HepG2 (cell line): Measurements from ENCODE around the gene CAPN7. TPM values are rescaled to one million over a fixed set of nuclear protein-coding genes. Genes with fewer than 3 reads are reported as not detected.

Experiments
- CCAR2 ChIP-seq: fragments of 200-400 bp; formaldehyde crosslinking; optimal IDR thresholded peaks from 2 replicates; pipeline ENCODE3; 2018; ENCODE audit warnings: low read depth, mild to moderate bottlenecking, low read length, moderate library complexity
- FOXA1 ChIP-seq, 2 experiments: fragments of 450-650 bp in 1 of 2; sonication (generic) in 1 of 2; formaldehyde crosslinking in 1 of 2; IDR thresholded peaks; 2 replicates each; pipeline versions ENCODE4 v1.4.0 to v1.6.1; 2016 to 2020; ENCODE audit warnings: missing genetic modification reagents in 1 of 2
- PCBP2 ChIP-seq: fragments of 200-400 bp; formaldehyde crosslinking; optimal IDR thresholded peaks from 2 replicates; pipeline ENCODE3; 2018; ENCODE audit warnings: low read length, low read depth; ENCODE audit not compliant: poor library complexity, severe bottlenecking
- POGK ChIP-seq: sonication (generic); formaldehyde crosslinking; conservative IDR thresholded peaks from 2 replicates; pipeline ENCODE4 v1.8.0; 2022; ENCODE audit warnings: mild to moderate bottlenecking, moderate library complexity, missing genetic modification reagents
- REL ChIP-seq: sonication (generic); formaldehyde crosslinking; conservative IDR thresholded peaks from 2 replicates; pipeline ENCODE4 v1.8.0; 2022; ENCODE audit warnings: mild to moderate bottlenecking, missing genetic modification reagents, moderate library complexity
- RFXANK ChIP-seq: IDR thresholded peaks from 2 replicates; pipeline ENCODE4 v1.6.1; 2016
- SMAD9 ChIP-seq: sonication (generic); formaldehyde crosslinking; IDR thresholded peaks from 2 replicates; pipeline ENCODE4 v1.5.1; 2020; ENCODE audit warnings: mild to moderate bottlenecking, missing genetic modification reagents
- THYN1 ChIP-seq: sonication (generic); formaldehyde crosslinking; IDR thresholded peaks from 2 replicates; pipeline ENCODE4 v1.8.1; 2023; ENCODE audit warnings: low read depth, mild to moderate bottlenecking, moderate library complexity, missing genetic modification reagents, borderline replicate concordance
- TSC22D2 ChIP-seq: sonication (generic); formaldehyde crosslinking; IDR thresholded peaks from 2 replicates; pipeline ENCODE4 v1.5.1; 2020; ENCODE audit warnings: missing genetic modification reagents, mild to moderate bottlenecking, borderline replicate concordance
- ZBTB2 ChIP-seq: sonication (generic); formaldehyde crosslinking; IDR thresholded peaks from 2 replicates; pipeline ENCODE4 v1.8.0; 2022; ENCODE audit warnings: low read depth, missing genetic modification reagents
- ZBTB38 ChIP-seq: sonication (generic); formaldehyde crosslinking; IDR thresholded peaks from 2 replicates; pipeline ENCODE4 v1.5.1; 2020; ENCODE audit warnings: mild to moderate bottlenecking, missing genetic modification reagents
- ZFX ChIP-seq: sonication (generic); formaldehyde crosslinking; IDR thresholded peaks from 2 replicates; pipeline ENCODE4 v1.4.0; 2020; ENCODE audit warnings: mild to moderate bottlenecking, low read depth, missing genetic modification reagents, moderate library complexity
- ZNF230 ChIP-seq: sonication (generic); formaldehyde crosslinking; IDR thresholded peaks from 2 replicates; pipeline ENCODE4 v1.4.0; 2020; ENCODE audit warnings: mild to moderate bottlenecking, missing genetic modification reagents
- ZNF253 ChIP-seq: sonication (generic); formaldehyde crosslinking; IDR thresholded peaks from 2 replicates; pipeline ENCODE4 v1.8.0; 2022; ENCODE audit warnings: mild to moderate bottlenecking, missing genetic modification reagents, borderline replicate concordance
- ZNF282 ChIP-seq: fragments of 450-650 bp; IDR thresholded peaks from 2 replicates; pipeline ENCODE4 v1.6.1; 2018; ENCODE audit not compliant: partially characterized antibody
- ZNF34 ChIP-seq: sonication (generic); formaldehyde crosslinking; IDR thresholded peaks from 2 replicates; pipeline ENCODE4 v1.4.0; 2020; ENCODE audit warnings: mild to moderate bottlenecking, missing genetic modification reagents, borderline replicate concordance
- ZNF354B ChIP-seq: sonication (generic); formaldehyde crosslinking; IDR thresholded peaks from 2 replicates; pipeline ENCODE4 v1.8.0; 2022; ENCODE audit warnings: mild to moderate bottlenecking, missing genetic modification reagents
- ZNF446 ChIP-seq: sonication (generic); formaldehyde crosslinking; IDR thresholded peaks from 2 replicates; pipeline ENCODE4 v1.5.0; 2020; ENCODE audit warnings: mild to moderate bottlenecking, missing genetic modification reagents
- ZNF547 ChIP-seq: sonication (generic); formaldehyde crosslinking; IDR thresholded peaks from 2 replicates; pipeline ENCODE4 v1.5.1; 2020; ENCODE audit warnings: mild to moderate bottlenecking, missing genetic modification reagents
- ZNF562 ChIP-seq: sonication (generic); formaldehyde crosslinking; IDR thresholded peaks from 2 replicates; pipeline ENCODE4 v1.8.0; 2022; ENCODE audit warnings: missing genetic modification reagents, borderline replicate concordance
- ZNF576 ChIP-seq: sonication (generic); formaldehyde crosslinking; IDR thresholded peaks from 2 replicates; pipeline ENCODE4 v1.4.0; 2020; ENCODE audit warnings: mild to moderate bottlenecking, missing genetic modification reagents
- ZNF639 ChIP-seq: conservative IDR thresholded peaks from 2 replicates; pipeline ENCODE4 v1.6.1; 2018; ENCODE audit warnings: missing genetic modification reagents
- ZNF781 ChIP-seq: sonication (generic); formaldehyde crosslinking; IDR thresholded peaks from 2 replicates; pipeline ENCODE4 v1.5.1; 2020; ENCODE audit warnings: borderline replicate concordance, mild to moderate bottlenecking, missing genetic modification reagents; ENCODE audit errors: not compliant biosample characterization
- ZNF782 ChIP-seq: sonication (generic); formaldehyde crosslinking; IDR thresholded peaks from 2 replicates; pipeline ENCODE4 v1.4.0; 2020; ENCODE audit warnings: missing genetic modification reagents, mild to moderate bottlenecking, borderline replicate concordance
- ZNF839 ChIP-seq: sonication (generic); formaldehyde crosslinking; IDR thresholded peaks from 2 replicates; pipeline ENCODE4 v1.4.0; 2020; ENCODE audit warnings: missing genetic modification reagents, mild to moderate bottlenecking, borderline replicate concordance
- ZNF878 ChIP-seq: sonication (generic); formaldehyde crosslinking; IDR thresholded peaks from 2 replicates; pipeline ENCODE4 v1.8.1; 2023; ENCODE audit warnings: mild to moderate bottlenecking, missing genetic modification reagents, moderate library complexity
- polyA plus RNA-seq, 8 experiments: library from polyadenylated mRNA; depleted of rRNA in 3 of 8; stranded (reverse) in 7 of 8; unstranded in 1 of 8; fragments of >200 nt; fragmentation: Illumina TruSeq in 4 of 8; extraction: Trizol in 4 of 8; gene quantifications; 2 replicates each; pipeline versions ENCODE4 v1.2.1 to v1.2.3, GENCODE V29; 2011 to 2016; ENCODE audit warnings: low read depth in 4 of 8, missing spikeins in 1 of 8, mixed read lengths in 1 of 8; ENCODE audit not compliant: insufficient read depth in 1 of 8
- total RNA-seq, 5 experiments: library from RNA; depleted of rRNA; stranded (reverse); fragments of >200 nt; fragmentation: Illumina TruSeq; extraction: Trizol; gene quantifications; 2 replicates each; pipeline ENCODE4 v1.2.3, GENCODE V29; 2016; ENCODE audit warnings: low read depth in 1 of 5

Gene CAPN7
- total and polyA plus RNA-seq, 2 of the 13 experiments (the other 11 are each of a cell fraction or from before 2014, with no cell fraction given), result 16.7 to 36.8 TPM

DNA sequence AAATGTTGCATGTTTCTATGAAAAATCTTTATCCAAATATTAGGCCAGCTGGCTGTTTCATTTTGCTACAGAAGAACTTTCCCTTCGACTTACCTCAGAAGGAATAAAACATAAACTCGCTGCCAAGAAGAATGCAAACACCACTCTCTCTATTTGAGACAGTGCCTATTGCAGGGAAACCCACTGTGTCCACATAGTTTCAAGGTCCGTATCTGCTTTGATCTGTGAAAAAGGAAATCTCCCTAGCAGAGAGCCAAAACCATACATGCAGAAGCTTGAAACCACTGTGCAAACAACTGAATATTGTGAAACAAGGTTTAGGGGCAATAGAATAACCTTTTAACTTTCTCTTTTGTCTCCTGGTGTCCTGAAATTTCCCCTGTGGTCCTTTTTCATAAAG lies 35.0 kb upstream of the CAPN7 start (continued):
- no peak for TF ChIP-seq ZNF562 (CRISPR knock-in tag)
- peak; percentile 68; the same call in 1 of the 2 replicates for TF ChIP-seq POGK (CRISPR knock-in tag)
- peak; percentile 31; the same call in 1 of the 2 replicates for TF ChIP-seq ZFX (CRISPR knock-in tag)
- TF ChIP-seq ZNF547 (CRISPR knock-in tag), result no peak
- TF ChIP-seq ZNF639 (CRISPR knock-in tag), result 0 out of 2 replicates have a peak, but pooled peaks have one; percentile 28
- no peak for TF ChIP-seq ZNF253 (CRISPR knock-in tag)
- TF ChIP-seq ZNF446 (CRISPR knock-in tag), result no peak
- no peak for TF ChIP-seq ZNF34 (CRISPR knock-in tag)
- no peak; the same call in none of the 2 replicates for TF ChIP-seq ZNF878 (CRISPR knock-in tag)
- no peak for TF ChIP-seq REL (CRISPR knock-in tag)
- TF ChIP-seq THYN1 (CRISPR knock-in tag), result no peak
- no peak for TF ChIP-seq ZNF782 (CRISPR knock-in tag)
- TF ChIP-seq CCAR2, result no peak
- no peak for TF ChIP-seq ZNF230 (CRISPR knock-in tag)
- TF ChIP-seq TSC22D2, result no peak
- peak; percentile 83 for TF ChIP-seq FOXA1 (IDR thresholded peaks at IDR 0.05)
- TF ChIP-seq FOXA1 (CRISPR knock-in tag; IDR thresholded peaks at IDR 0.05), result peak; percentile 97
- TF ChIP-seq ZNF354B (CRISPR knock-in tag), result no peak
- no peak for TF ChIP-seq SMAD9 (CRISPR knock-in tag)
- no peak for TF ChIP-seq ZNF282
- TF ChIP-seq ZNF781 (CRISPR knock-in tag), result no peak
- TF ChIP-seq ZBTB2 (CRISPR knock-in tag), result no peak
- no peak for TF ChIP-seq ZNF576 (CRISPR knock-in tag)
- peak; percentile 62; the same call in 1 of the 2 replicates for TF ChIP-seq RFXANK
- no peak for TF ChIP-seq PCBP2
- TF ChIP-seq ZBTB38 (CRISPR knock-in tag), result no peak
- TF ChIP-seq ZNF839 (CRISPR knock-in tag), result no peak
